NCI-H524 treated with DMSO at 0.1 percent for 48 hours (cell line): ENCODE data around the gene TOMM70.

Experiments used
- DNase-seq: peaks from one replicate; lab custom pipeline; 2025; lab: John Stamatoyannopoulos, UW

Gene TOMM70

GRCh38 chr3:100411091-100411982, 10.4 kb upstream of the TOMM70 start:
- DNase-seq = no peak

- DNase-seq = no peak
These were observed 7.2 kb upstream of the TOMM70 start for GRCh38 chr3:100407977-100408532.

- no peak for DNase-seq
These were observed 6.3 kb upstream of the TOMM70 start for GRCh38 chr3:100407164-100407563.

GRCh38 chr3:100404250-100404548, 3.3 kb upstream of the TOMM70 start:
- DNase-seq = no peak

GRCh38 chr3:100403362-100404249, 2.7 kb upstream of the TOMM70 start:
- no peak for DNase-seq

GRCh38 chr3:100402891-100403290, 2.0 kb upstream of the TOMM70 start:
- DNase-seq = no peak

- peak; percentile 20 for DNase-seq
These were observed 1.4 kb upstream of the TOMM70 start for GRCh38 chr3:100402256-100402655.

GRCh38 chr3:100401674-100402041, 769 bp upstream of the TOMM70 start:
- peak; percentile 63 for DNase-seq

GRCh38 chr3:100400419-100400779, 490 bp downstream of the TOMM70 start:
- DNase-seq = no peak

- no peak for DNase-seq
These were observed 1.4 kb downstream of the TOMM70 start for GRCh38 chr3:100399341-100400071.

GRCh38 chr3:100396967-100397366, 3.9 kb downstream of the TOMM70 start:
- DNase-seq = no peak

- DNase-seq = no peak
These were observed 5.0 kb downstream of the TOMM70 start for GRCh38 chr3:100395679-100396431.

- DNase-seq = no peak
These were observed 11.9 kb downstream of the TOMM70 start for GRCh38 chr3:100389025-100389424.

GRCh38 chr3:100386437-100387074, 14.3 kb downstream of the TOMM70 start:
- DNase-seq = no peak

GRCh38 chr3:100384733-100385525, 16.0 kb downstream of the TOMM70 start:
- no peak for DNase-seq

- DNase-seq = no peak
These were observed 24.6 kb downstream of the TOMM70 start for GRCh38 chr3:100376301-100376700.

GRCh38 chr3:100374521-100374920, 26.4 kb downstream of the TOMM70 start:
- no peak for DNase-seq

GRCh38 chr3:100370756-100371155, 30.1 kb downstream of the TOMM70 start:
- DNase-seq = no peak

GRCh38 chr3:100368441-100368840, 32.4 kb downstream of the TOMM70 start:
- no peak for DNase-seq

- no peak for DNase-seq
These were observed 34.5 kb downstream of the TOMM70 start for GRCh38 chr3:100366424-100366823.
